A172 (cell line): ENCODE results near the gene DYNC1I1. TPM values are rescaled to one million over a fixed set of nuclear protein-coding genes. Genes with fewer than 3 reads are reported as not detected.

Experiments
- DNase-seq: peaks from one replicate; pipeline ENCODE4 v3.0.0-alpha.2; 2015; ENCODE audit warnings: low spot score
- total RNA-seq: library from RNA; depleted of rRNA; stranded (reverse); fragments of >200 nt; shearing (Covaris generic); gene quantifications from 2 replicates; pipeline ENCODE4 v1.2.3, GENCODE V29; 2014; rRNA removed

The DYNC1I1 gene
- total RNA-seq, 1 experiment from 2014 or later = 2.4 TPM

GRCh38 chr7:96136600-96137239 lies 364.4 kb downstream of the DYNC1I1 start:
- DNase-seq = no peak

GRCh38 chr7:96143495-96144259 lies 371.3 kb downstream of the DYNC1I1 start:
- DNase-seq = no peak

- DNase-seq = no peak
Observed at GRCh38 chr7:96144260-96144526, 371.8 kb downstream of the DYNC1I1 start.

Other genes with a start within 250 kb of the DYNC1I1 start
- 0.07 and 0.43 TPM in 2 replicates for gene PDK4, start 176.0 kb upstream of the DYNC1I1 start, total RNA-seq